ENCODE data around the gene RALA. TPM values are rescaled to one million over a fixed set of nuclear protein-coding genes. Genes with fewer than 3 reads are reported as not detected.
"Not testable (repeated sequence)": the region's sequence is repeated elsewhere in the genome, so short reads cannot be mapped to it uniquely, and the experiment has no call there.

Gene RALA
- total RNA-seq, 1 experiment from 2014 or later, result 13.8 TPM

GRCh38 chr7:39686261-39686924 is 63.0 kb downstream of the RALA start:
- H3K36me3 ChIP-seq (ENCODE audit: insufficient read depth, low read length), result peaks cover 17% of the 10 kb centered on the region
- no peaks in the 10 kb centered on the region for H3K4me1 ChIP-seq (ENCODE audit: low read length)
- no peak overlapping the region for H3K27ac ChIP-seq (ENCODE audit: low read length)
- no peak overlapping the region for H3K9ac ChIP-seq (ENCODE audit: low read length)
- H3K9me2 ChIP-seq (replicated peaks; ENCODE audit: insufficient read depth, low read length), result no peaks in the 10 kb centered on the region
- no peak for DNase-seq
- H3K79me2 ChIP-seq (ENCODE audit: low read length), result peaks cover 63% of the 10 kb centered on the region
- no peaks in the 10 kb centered on the region for H3K9me3 ChIP-seq (ENCODE audit: low read length)
- H3K4me2 ChIP-seq (ENCODE audit: low read depth, low read length, poor library complexity, severe bottlenecking), result no peak overlapping the region
- no peaks in the 10 kb centered on the region for H3K27me3 ChIP-seq (ENCODE audit: low read length)
- no peaks in the 10 kb centered on the region for H4K20me1 ChIP-seq (ENCODE audit: insufficient read depth, low read depth, low read length)
- no peak overlapping the region for H2AFZ ChIP-seq (ENCODE audit: low read length)
- H3K4me3 ChIP-seq (ENCODE audit: low read length), result no peak overlapping the region

GRCh38 chr7:39688611-39689480 is 65.5 kb downstream of the RALA start:
- no peak overlapping the region for H3K4me2 ChIP-seq (ENCODE audit: low read depth, low read length, poor library complexity, severe bottlenecking)

GRCh38 chr7:39691821-39692220 is 68.4 kb downstream of the RALA start:
- Histone ChIP-seq H3K36me3 (ENCODE audit: insufficient read depth, low read length) (peaks cover 38% of the 10 kb centered on the region), H3K79me2 (ENCODE audit: low read length) (peaks cover 13% of the 10 kb centered on the region), H2AFZ (ENCODE audit: low read length) (no peak overlapping the region), H3K27me3 (ENCODE audit: low read length) (no peaks in the 10 kb centered on the region), H3K4me2 (ENCODE audit: low read depth, low read length, poor library complexity, severe bottlenecking) (no peak overlapping the region), H3K9me3 (ENCODE audit: low read length) (no peaks in the 10 kb centered on the region), H3K4me1 (ENCODE audit: low read length) (no peaks in the 10 kb centered on the region), H3K9me2 (replicated peaks; ENCODE audit: insufficient read depth, low read length) (no peaks in the 10 kb centered on the region), H4K20me1 (ENCODE audit: insufficient read depth, low read depth, low read length) (no peaks in the 10 kb centered on the region), H3K27ac (ENCODE audit: low read length) (no peak overlapping the region), H3K4me3 (ENCODE audit: low read length) (no peak overlapping the region), H3K9ac (ENCODE audit: low read length) (no peak overlapping the region)
- DNase-seq, result no peak

More at GRCh38 chr7:39688611-39689480, 65.5 kb downstream of the RALA start:
- no peak for DNase-seq
- no peaks in the 10 kb centered on the region for H3K9me3 ChIP-seq (ENCODE audit: low read length)
- H3K27me3 ChIP-seq (ENCODE audit: low read length), result no peaks in the 10 kb centered on the region
- H3K27ac ChIP-seq (ENCODE audit: low read length), result no peak overlapping the region
- H3K9me2 ChIP-seq (replicated peaks; ENCODE audit: insufficient read depth, low read length), result no peaks in the 10 kb centered on the region
- peaks cover 42% of the 10 kb centered on the region for H3K79me2 ChIP-seq (ENCODE audit: low read length)
- no peak overlapping the region for H3K9ac ChIP-seq (ENCODE audit: low read length)
- no peak overlapping the region for H2AFZ ChIP-seq (ENCODE audit: low read length)
- H3K36me3 ChIP-seq (ENCODE audit: insufficient read depth, low read length), result peaks cover 29% of the 10 kb centered on the region
- no peaks in the 10 kb centered on the region for H3K4me1 ChIP-seq (ENCODE audit: low read length)
- no peak overlapping the region for H3K4me3 ChIP-seq (ENCODE audit: low read length)
- no peaks in the 10 kb centered on the region for H4K20me1 ChIP-seq (ENCODE audit: insufficient read depth, low read depth, low read length)

DNA sequence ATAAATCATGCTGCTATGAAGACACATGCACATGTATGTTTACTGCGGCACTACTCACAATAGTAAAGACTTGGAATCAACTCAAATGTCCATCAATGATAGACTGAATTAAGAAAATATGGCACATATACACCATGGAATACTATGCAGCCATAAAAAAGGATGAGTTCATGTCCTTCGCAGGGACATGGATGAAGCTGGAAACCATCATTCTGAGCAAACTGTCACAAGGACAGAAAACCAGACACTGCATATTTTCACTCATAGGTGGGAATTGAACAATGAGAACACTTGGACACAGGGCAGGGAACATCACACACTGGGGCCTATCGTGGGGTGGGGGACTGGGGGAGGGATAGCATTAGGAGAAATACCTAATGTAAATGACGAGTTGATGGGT is 69.7 kb downstream of the RALA start:
- not testable (repeated sequence) for H3K9ac ChIP-seq (ENCODE audit: low read length); DNase-seq; H3K4me3 ChIP-seq (ENCODE audit: low read length); H3K4me1 ChIP-seq (ENCODE audit: low read length); H4K20me1 ChIP-seq (ENCODE audit: insufficient read depth, low read depth, low read length); H2AFZ ChIP-seq (ENCODE audit: low read length); H3K9me3 ChIP-seq (ENCODE audit: low read length); H3K9me2 ChIP-seq (replicated peaks; ENCODE audit: insufficient read depth, low read length); H3K4me2 ChIP-seq (ENCODE audit: low read depth, low read length, poor library complexity, severe bottlenecking); H3K27me3 ChIP-seq (ENCODE audit: low read length); H3K79me2 ChIP-seq (ENCODE audit: low read length); H3K27ac ChIP-seq (ENCODE audit: low read length)
- peaks cover 43% of the 10 kb centered on the region for H3K36me3 ChIP-seq (ENCODE audit: insufficient read depth, low read length)

GRCh38 chr7:39693812-39694211 is 70.4 kb downstream of the RALA start:
- H3K4me1 ChIP-seq (ENCODE audit: low read length), result no peaks in the 10 kb centered on the region
- H3K9me3 ChIP-seq (ENCODE audit: low read length), result no peaks in the 10 kb centered on the region
- H3K36me3 ChIP-seq (ENCODE audit: insufficient read depth, low read length), result peaks cover 40% of the 10 kb centered on the region
- H3K79me2 ChIP-seq (ENCODE audit: low read length), result 0 out of 2 replicates have a peak, but pooled peaks cover 4% of the 10 kb centered on the region
- no peak overlapping the region for H3K9ac ChIP-seq (ENCODE audit: low read length)
- DNase-seq, result no peak
- H2AFZ ChIP-seq (ENCODE audit: low read length), result no peak overlapping the region
- H4K20me1 ChIP-seq (ENCODE audit: insufficient read depth, low read depth, low read length), result no peaks in the 10 kb centered on the region
- H3K27me3 ChIP-seq (ENCODE audit: low read length), result no peaks in the 10 kb centered on the region
- no peak overlapping the region for H3K4me2 ChIP-seq (ENCODE audit: low read depth, low read length, poor library complexity, severe bottlenecking)
- no peak overlapping the region for H3K27ac ChIP-seq (ENCODE audit: low read length)
- no peaks in the 10 kb centered on the region for H3K9me2 ChIP-seq (replicated peaks; ENCODE audit: insufficient read depth, low read length)
- H3K4me3 ChIP-seq (ENCODE audit: low read length), result no peak overlapping the region

DNA sequence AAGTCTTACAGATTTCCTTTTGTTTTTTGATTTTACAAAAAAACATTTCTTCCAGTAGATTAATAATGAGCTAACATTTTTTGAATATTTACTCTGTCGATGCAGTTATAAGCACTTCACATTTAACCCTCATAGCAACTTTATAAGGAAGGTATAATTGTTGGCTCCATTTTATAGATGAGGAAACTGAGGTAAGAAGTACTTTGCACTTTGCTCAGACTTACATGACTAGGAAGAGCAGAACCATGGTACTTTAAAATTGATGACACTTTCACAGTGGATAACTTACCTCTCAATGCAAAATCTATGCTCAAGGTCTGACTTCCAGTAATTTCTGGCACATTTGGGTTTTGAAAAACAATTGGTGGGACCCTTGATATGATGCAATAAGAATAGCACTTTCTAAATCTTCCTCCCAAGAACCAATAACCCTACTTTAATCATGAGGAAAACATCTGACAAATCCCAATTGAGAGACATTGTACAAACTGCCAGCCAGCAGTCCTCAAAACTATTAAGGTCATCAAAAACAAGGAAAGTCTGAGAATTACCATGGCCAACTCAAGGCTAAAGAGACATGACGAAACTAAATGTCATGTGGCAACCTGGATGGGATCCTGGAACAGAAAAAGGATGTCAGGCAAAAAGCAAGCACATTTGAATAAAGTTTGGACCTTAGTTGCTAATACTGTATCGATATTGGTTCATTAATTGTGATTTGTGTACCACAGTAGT is 72.6 kb downstream of the RALA start:
- no peak overlapping the region for H3K27ac ChIP-seq (ENCODE audit: low read length)
- H3K27me3 ChIP-seq (ENCODE audit: low read length), result no peaks in the 10 kb centered on the region
- no peak overlapping the region for H3K9ac ChIP-seq (ENCODE audit: low read length)
- H3K4me1 ChIP-seq (ENCODE audit: low read length), result no peaks in the 10 kb centered on the region
- H3K4me3 ChIP-seq (ENCODE audit: low read length), result no peak overlapping the region
- 0 out of 2 replicates have a peak, but pooled peaks cover 4% of the 10 kb centered on the region for H4K20me1 ChIP-seq (ENCODE audit: insufficient read depth, low read depth, low read length)
- H3K9me2 ChIP-seq (replicated peaks; ENCODE audit: insufficient read depth, low read length), result no peaks in the 10 kb centered on the region
- peaks cover 28% of the 10 kb centered on the region for H3K36me3 ChIP-seq (ENCODE audit: insufficient read depth, low read length)
- H2AFZ ChIP-seq (ENCODE audit: low read length), result no peak overlapping the region
- H3K4me2 ChIP-seq (ENCODE audit: low read depth, low read length, poor library complexity, severe bottlenecking), result no peak overlapping the region
- DNase-seq, result no peak
- no peaks in the 10 kb centered on the region for H3K9me3 ChIP-seq (ENCODE audit: low read length)
- 0 out of 2 replicates have a peak, but pooled peaks cover 4% of the 10 kb centered on the region for H3K79me2 ChIP-seq (ENCODE audit: low read length)

- Histone ChIP-seq H3K4me2 (ENCODE audit: low read depth, low read length, poor library complexity, severe bottlenecking) (no peak overlapping the region), H3K4me1 (ENCODE audit: low read length) (no peaks in the 10 kb centered on the region), H3K9ac (ENCODE audit: low read length) (no peak overlapping the region), H2AFZ (ENCODE audit: low read length) (no peak overlapping the region), H3K9me3 (ENCODE audit: low read length) (no peaks in the 10 kb centered on the region), H3K27ac (ENCODE audit: low read length) (no peak overlapping the region), H4K20me1 (ENCODE audit: insufficient read depth, low read depth, low read length) (0 out of 2 replicates have a peak, but pooled peaks cover 4% of the 10 kb centered on the region), H3K79me2 (ENCODE audit: low read length) (0 out of 2 replicates have a peak, but pooled peaks cover 5% of the 10 kb centered on the region), H3K36me3 (ENCODE audit: insufficient read depth, low read length) (peaks cover 23% of the 10 kb centered on the region), H3K27me3 (ENCODE audit: low read length) (no peaks in the 10 kb centered on the region), H3K9me2 (replicated peaks; ENCODE audit: insufficient read depth, low read length) (no peaks in the 10 kb centered on the region), H3K4me3 (ENCODE audit: low read length) (no peak overlapping the region)
- DNase-seq, result no peak
Observed at GRCh38 chr7:39696631-39697030, 73.3 kb downstream of the RALA start.

GRCh38 chr7:39697483-39697882 is 74.1 kb downstream of the RALA start:
- Histone ChIP-seq H3K9me2 (replicated peaks; ENCODE audit: insufficient read depth, low read length) (no peaks in the 10 kb centered on the region), H3K27ac (ENCODE audit: low read length) (no peak overlapping the region), H3K27me3 (ENCODE audit: low read length) (no peaks in the 10 kb centered on the region), H3K4me3 (ENCODE audit: low read length) (no peak overlapping the region), H3K9ac (ENCODE audit: low read length) (no peak overlapping the region), H3K36me3 (ENCODE audit: insufficient read depth, low read length) (peaks cover 15% of the 10 kb centered on the region; the same call in 1 of the 2 replicates), H3K4me2 (ENCODE audit: low read depth, low read length, poor library complexity, severe bottlenecking) (no peak overlapping the region), H3K9me3 (ENCODE audit: low read length) (no peaks in the 10 kb centered on the region), H2AFZ (ENCODE audit: low read length) (no peak overlapping the region), H3K4me1 (ENCODE audit: low read length) (no peaks in the 10 kb centered on the region), H4K20me1 (ENCODE audit: insufficient read depth, low read depth, low read length) (0 out of 2 replicates have a peak, but pooled peaks cover 4% of the 10 kb centered on the region), H3K79me2 (ENCODE audit: low read length) (0 out of 2 replicates have a peak, but pooled peaks cover 7% of the 10 kb centered on the region)
- no peak for DNase-seq
